ENCODE data around the gene PTPRG.

The PTPRG gene

GRCh38 chr3:62114763-62115162 lies 553.4 kb downstream of the PTPRG start:
- H3K9me3 ChIP-seq (ENCODE audit: insufficient read depth, low read depth, low read length), result no peaks in the 10 kb centered on the region
- no peak overlapping the region for H3K4me3 ChIP-seq (ENCODE audit: low read length, poor library complexity, severe bottlenecking)
- no peaks in the 10 kb centered on the region for H3K4me1 ChIP-seq (ENCODE audit: insufficient read depth, low read length, poor library complexity, severe bottlenecking)
- H3K27me3 ChIP-seq (ENCODE audit: insufficient read depth, low read length, poor library complexity, severe bottlenecking), result no peaks in the 10 kb centered on the region
- no peaks in the 10 kb centered on the region for H3F3A ChIP-seq (ENCODE audit: low read depth)
- H3K9me2 ChIP-seq (replicated peaks; ENCODE audit: low read depth, low read length), result no peaks in the 10 kb centered on the region
- H3K36me3 ChIP-seq (ENCODE audit: insufficient read depth, low read length), result no peaks in the 10 kb centered on the region
- H3K4me2 ChIP-seq (ENCODE audit: low read depth, low read length, poor library complexity, severe bottlenecking), result no peak overlapping the region
- no peaks in the 10 kb centered on the region for H3K79me2 ChIP-seq (ENCODE audit: insufficient read depth, low read length)
- TF ChIP-seq, protein P1, sequence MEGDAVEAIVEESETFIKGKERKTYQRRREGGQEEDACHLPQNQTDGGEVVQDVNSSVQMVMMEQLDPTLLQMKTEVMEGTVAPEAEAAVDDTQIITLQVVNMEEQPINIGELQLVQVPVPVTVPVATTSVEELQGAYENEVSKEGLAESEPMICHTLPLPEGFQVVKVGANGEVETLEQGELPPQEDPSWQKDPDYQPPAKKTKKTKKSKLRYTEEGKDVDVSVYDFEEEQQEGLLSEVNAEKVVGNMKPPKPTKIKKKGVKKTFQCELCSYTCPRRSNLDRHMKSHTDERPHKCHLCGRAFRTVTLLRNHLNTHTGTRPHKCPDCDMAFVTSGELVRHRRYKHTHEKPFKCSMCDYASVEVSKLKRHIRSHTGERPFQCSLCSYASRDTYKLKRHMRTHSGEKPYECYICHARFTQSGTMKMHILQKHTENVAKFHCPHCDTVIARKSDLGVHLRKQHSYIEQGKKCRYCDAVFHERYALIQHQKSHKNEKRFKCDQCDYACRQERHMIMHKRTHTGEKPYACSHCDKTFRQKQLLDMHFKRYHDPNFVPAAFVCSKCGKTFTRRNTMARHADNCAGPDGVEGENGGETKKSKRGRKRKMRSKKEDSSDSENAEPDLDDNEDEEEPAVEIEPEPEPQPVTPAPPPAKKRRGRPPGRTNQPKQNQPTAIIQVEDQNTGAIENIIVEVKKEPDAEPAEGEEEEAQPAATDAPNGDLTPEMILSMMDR (conservative IDR thresholded peaks at IDR 0.05; ENCODE audit: low read length), result no peak
- no peak for TF ChIP-seq EZH2phosphoT487 (IDR thresholded peaks at IDR 0.05; ENCODE audit: borderline replicate concordance)
- H2AFZ ChIP-seq (ENCODE audit: low read length), result no peak overlapping the region
- H3K9ac ChIP-seq (ENCODE audit: low read depth, low read length, poor library complexity, severe bottlenecking), result no peak overlapping the region
- H4K20me1 ChIP-seq (ENCODE audit: insufficient read depth, low read length, poor library complexity, severe bottlenecking), result no peaks in the 10 kb centered on the region

GRCh38 chr3:62117903-62118548 lies 556.7 kb downstream of the PTPRG start:
- Histone ChIP-seq H3K9ac (ENCODE audit: low read depth, low read length, poor library complexity, severe bottlenecking) (no peak overlapping the region), H4K20me1 (ENCODE audit: insufficient read depth, low read length, poor library complexity, severe bottlenecking) (no peaks in the 10 kb centered on the region), H2AFZ (ENCODE audit: low read length) (no peak overlapping the region), H3K4me1 (ENCODE audit: insufficient read depth, low read length, poor library complexity, severe bottlenecking) (no peaks in the 10 kb centered on the region), H3K4me3 (ENCODE audit: low read length, poor library complexity, severe bottlenecking) (no peak overlapping the region), H3K36me3 (ENCODE audit: insufficient read depth, low read length) (no peaks in the 10 kb centered on the region), H3K9me2 (replicated peaks; ENCODE audit: low read depth, low read length) (no peaks in the 10 kb centered on the region), H3K9me3 (ENCODE audit: insufficient read depth, low read depth, low read length) (no peaks in the 10 kb centered on the region), H3K27me3 (ENCODE audit: insufficient read depth, low read length, poor library complexity, severe bottlenecking) (no peaks in the 10 kb centered on the region), H3K4me2 (ENCODE audit: low read depth, low read length, poor library complexity, severe bottlenecking) (no peak overlapping the region), H3F3A (ENCODE audit: low read depth) (no peaks in the 10 kb centered on the region), H3K79me2 (ENCODE audit: insufficient read depth, low read length) (no peaks in the 10 kb centered on the region)
- TF ChIP-seq, protein P1 (conservative IDR thresholded peaks at IDR 0.05; ENCODE audit: low read length), result no peak
- TF ChIP-seq EZH2phosphoT487 (IDR thresholded peaks at IDR 0.05; ENCODE audit: borderline replicate concordance), result no peak

GRCh38 chr3:62119139-62119538 lies 557.8 kb downstream of the PTPRG start:
- no peaks in the 10 kb centered on the region for H4K20me1 ChIP-seq (ENCODE audit: insufficient read depth, low read length, poor library complexity, severe bottlenecking)
- no peaks in the 10 kb centered on the region for H3K9me3 ChIP-seq (ENCODE audit: insufficient read depth, low read depth, low read length)
- no peaks in the 10 kb centered on the region for H3K36me3 ChIP-seq (ENCODE audit: insufficient read depth, low read length)
- no peak overlapping the region for H3K4me2 ChIP-seq (ENCODE audit: low read depth, low read length, poor library complexity, severe bottlenecking)
- TF ChIP-seq EZH2phosphoT487 (IDR thresholded peaks at IDR 0.05; ENCODE audit: borderline replicate concordance), result no peak
- TF ChIP-seq, protein P1 (conservative IDR thresholded peaks at IDR 0.05; ENCODE audit: low read length), result no peak
- no peak overlapping the region for H2AFZ ChIP-seq (ENCODE audit: low read length)
- no peaks in the 10 kb centered on the region for H3F3A ChIP-seq (ENCODE audit: low read depth)
- H3K4me3 ChIP-seq (ENCODE audit: low read length, poor library complexity, severe bottlenecking), result no peak overlapping the region
- no peaks in the 10 kb centered on the region for H3K4me1 ChIP-seq (ENCODE audit: insufficient read depth, low read length, poor library complexity, severe bottlenecking)
- H3K9me2 ChIP-seq (replicated peaks; ENCODE audit: low read depth, low read length), result no peaks in the 10 kb centered on the region
- H3K9ac ChIP-seq (ENCODE audit: low read depth, low read length, poor library complexity, severe bottlenecking), result no peak overlapping the region
- H3K27me3 ChIP-seq (ENCODE audit: insufficient read depth, low read length, poor library complexity, severe bottlenecking), result no peaks in the 10 kb centered on the region
- no peaks in the 10 kb centered on the region for H3K79me2 ChIP-seq (ENCODE audit: insufficient read depth, low read length)

All from Loucy (cell line).